Mesenchymal stem cell (in vitro differentiated cells and primary cell): Measurements from ENCODE around the gene FBXL7.

ENCODE experiments used
- DNase-seq: peaks from one replicate; pipeline ENCODE4 v3.0.0-alpha.2; 2013
- H2AFZ ChIP-seq: one replicate; pipeline ENCODE4 v1.6.1; 2013; ENCODE audit warnings: low read depth, mild to moderate bottlenecking, control low read depth, inconsistent platforms, low read length, moderate library complexity
- H2AK5ac ChIP-seq: 2 replicates; pipeline ENCODE4 v1.6.1; 2013; ENCODE audit warnings: low read length, moderate library complexity, mild to moderate bottlenecking, inconsistent platforms; ENCODE audit not compliant: severe bottlenecking
- H2BK120ac ChIP-seq: one replicate; pipeline ENCODE4 v1.6.1; 2013; ENCODE audit warnings: low read depth, mild to moderate bottlenecking, inconsistent platforms, low read length, moderate library complexity
- H2BK12ac ChIP-seq, 2 experiments: one replicate each; pipeline ENCODE4 v1.6.1; 2013; ENCODE audit warnings: inconsistent platforms in 2 of 2, low read length in 2 of 2, mild to moderate bottlenecking in 2 of 2, moderate library complexity in 2 of 2, control low read depth in 1 of 2
- H2BK15ac ChIP-seq: one replicate; pipeline ENCODE4 v1.6.1; 2013; ENCODE audit warnings: mild to moderate bottlenecking, low read depth, inconsistent platforms; ENCODE audit not compliant: poor library complexity, severe bottlenecking
- H2BK5ac ChIP-seq: 2 replicates; pipeline ENCODE4 v1.6.1; 2013; ENCODE audit warnings: low read depth, mild to moderate bottlenecking, low read length, control low read depth, inconsistent platforms; ENCODE audit not compliant: poor library complexity, severe bottlenecking
- H3K14ac ChIP-seq, 2 experiments: one replicate each; pipeline ENCODE4 v1.6.1; 2013; ENCODE audit warnings: inconsistent platforms in 2 of 2, low read length in 2 of 2, control low read depth in 1 of 2, mild to moderate bottlenecking in 1 of 2, moderate library complexity in 1 of 2
- H3K18ac ChIP-seq, 2 experiments: one replicate each; pipeline ENCODE4 v1.6.1; 2013; ENCODE audit warnings: inconsistent platforms in 2 of 2, low read length in 2 of 2, control low read depth in 1 of 2, low read depth in 1 of 2, mild to moderate bottlenecking in 1 of 2
- H3K23ac ChIP-seq, 2 experiments: one replicate each; pipeline ENCODE4 v1.6.1; 2013; ENCODE audit warnings: inconsistent platforms in 2 of 2, low read length in 2 of 2, mild to moderate bottlenecking in 2 of 2, moderate library complexity in 2 of 2, control low read depth in 1 of 2
- H3K27ac ChIP-seq: 2 replicates; pipeline ENCODE4 v1.5.1; 2013; ENCODE audit warnings: mild to moderate bottlenecking, moderate library complexity, low read length, control low read depth, inconsistent platforms; ENCODE audit not compliant: poor library complexity, severe bottlenecking
- H3K27me3 ChIP-seq, 2 experiments: 2 replicates each; pipeline versions ENCODE4 v1.6.1 to v1.7.0; 2013; ENCODE audit warnings: low read length in 2 of 2, mild to moderate bottlenecking in 2 of 2, moderate library complexity in 2 of 2, control low read depth in 1 of 2, inconsistent platforms in 1 of 2; ENCODE audit not compliant: control insufficient read depth in 1 of 2, insufficient read depth in 1 of 2
- H3K36me3 ChIP-seq, 2 experiments: 2 replicates each; pipeline versions ENCODE4 v1.6.1 to v1.7.0; 2013; ENCODE audit warnings: low read length in 2 of 2, control low read depth in 1 of 2, inconsistent platforms in 1 of 2, low read depth in 1 of 2, mild to moderate bottlenecking in 1 of 2; ENCODE audit not compliant: insufficient read depth in 2 of 2, control insufficient read depth in 1 of 2
- H3K4ac ChIP-seq, 2 experiments: one replicate each; pipeline ENCODE4 v1.6.1; 2013; ENCODE audit warnings: inconsistent platforms in 2 of 2, low read length in 2 of 2, mild to moderate bottlenecking in 2 of 2, moderate library complexity in 2 of 2, control low read depth in 1 of 2, low read depth in 1 of 2
- H3K4me1 ChIP-seq: 2 replicates; pipeline ENCODE4 v1.6.1; 2013; ENCODE audit warnings: low read depth, low read length, control low read depth; ENCODE audit not compliant: control insufficient read depth, insufficient read depth
- H3K4me2 ChIP-seq: 2 replicates; pipeline ENCODE4 v1.6.1; 2013; ENCODE audit warnings: low read length, mild to moderate bottlenecking, inconsistent platforms; ENCODE audit not compliant: poor library complexity, severe bottlenecking
- H3K4me3 ChIP-seq, 2 experiments: 2 replicates each; pipeline versions ENCODE4 v1.5.1 to v1.7.0; 2013; ENCODE audit warnings: low read length in 2 of 2, mild to moderate bottlenecking in 2 of 2, control low read depth in 1 of 2, low read depth in 1 of 2; ENCODE audit not compliant: insufficient read depth in 1 of 2
- H3K79me1 ChIP-seq: replicated peaks from 2 replicates; pipeline ENCODE4 v1.6.1; 2013; ENCODE audit warnings: mild to moderate bottlenecking, control low read depth, low read length, inconsistent platforms; ENCODE audit not compliant: poor library complexity, severe bottlenecking
- H3K9ac ChIP-seq: 2 replicates; pipeline ENCODE4 v1.7.0; 2013; ENCODE audit warnings: mild to moderate bottlenecking, low read length, moderate library complexity
- H3K9me3 ChIP-seq: 2 replicates; pipeline ENCODE4 v1.7.0; 2013; ENCODE audit warnings: mild to moderate bottlenecking, low read length; ENCODE audit not compliant: control insufficient read depth
- H4K8ac ChIP-seq: one replicate; pipeline ENCODE4 v1.6.1; 2013; ENCODE audit warnings: inconsistent platforms, mild to moderate bottlenecking, low read length, moderate library complexity
- H4K91ac ChIP-seq: one replicate; pipeline ENCODE4 v1.6.1; 2013; ENCODE audit warnings: mild to moderate bottlenecking, low read length, inconsistent platforms
- whole genome bisulfite sequencing: methylation state at CpG from one replicate; pipeline ENCODE4 v1.1.7; 2013; ENCODE audit warnings: mixed read lengths; 5-methylcytosine and 5-hydroxymethylcytosine counted together

FBXL7 gene

DNA sequence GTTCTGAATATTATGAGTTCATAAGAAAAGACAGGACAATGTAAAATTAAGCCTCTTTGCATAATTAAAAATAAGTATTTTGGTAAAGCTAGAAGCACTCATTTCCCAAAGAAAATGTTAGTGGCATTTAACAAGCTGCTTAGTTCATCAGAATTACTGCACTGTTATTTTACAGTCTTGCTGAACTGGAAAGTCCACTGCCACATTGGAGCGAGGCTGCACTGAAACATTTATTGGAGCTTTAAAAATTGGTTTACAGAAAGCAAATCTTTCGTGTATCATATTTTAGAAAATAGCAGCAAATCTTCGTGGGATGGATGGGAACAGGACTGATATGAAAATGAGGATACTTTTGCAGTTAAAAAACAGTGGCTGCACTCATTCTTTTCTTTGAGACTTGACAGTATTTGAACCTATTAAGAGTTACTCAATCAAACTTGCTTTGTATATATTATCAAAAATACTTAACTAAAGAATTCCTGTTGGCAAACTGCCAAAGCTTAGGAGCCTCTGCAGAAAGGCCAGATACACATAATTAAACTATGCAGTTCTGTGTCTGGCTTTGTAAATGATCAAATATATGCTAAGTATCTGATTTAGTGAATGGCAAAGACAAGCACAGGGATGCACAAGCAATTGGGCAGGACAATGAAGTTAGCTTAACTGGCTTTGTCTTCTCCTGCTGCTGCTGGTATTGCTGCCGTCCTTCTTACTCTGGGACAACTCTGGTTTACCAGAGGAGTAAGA is 16.5 kb upstream of the FBXL7 start:
- no peak overlapping the region for H2BK120ac ChIP-seq
- H2BK5ac ChIP-seq: no peak overlapping the region
- H3K4me3 ChIP-seq: no peak overlapping the region
- no peak overlapping the region for H2BK12ac ChIP-seq
- WGBS: 65% methylated on average over 4 of the region's 4 CpGs
- no peaks in the 10 kb centered on the region for H3K36me3 ChIP-seq
- no peak overlapping the region for H4K8ac ChIP-seq
- peaks cover 16 to 21% of the 10 kb centered on the region in 2 experiments for H3K27me3 ChIP-seq
- no peaks in the 10 kb centered on the region for H3K79me1 ChIP-seq
- H3K4me2 ChIP-seq: no peak overlapping the region
- peak; percentile 32 for DNase-seq
- H3K18ac ChIP-seq: no peak overlapping the region
- no peak overlapping the region for H2AK5ac ChIP-seq
- no peak overlapping the region for H2BK15ac ChIP-seq
- H3K4ac ChIP-seq: no peak overlapping the region
- H3K14ac ChIP-seq: no peak overlapping the region
- no peak overlapping the region for H4K91ac ChIP-seq
- no peak overlapping the region for H2AFZ ChIP-seq
- H3K4me1 ChIP-seq: no peaks in the 10 kb centered on the region
- no peak overlapping the region for H3K23ac ChIP-seq
- no peaks in the 10 kb centered on the region for H3K9me3 ChIP-seq
- H3K9ac ChIP-seq: no peak overlapping the region
- H3K27ac ChIP-seq: no peak overlapping the region

- Histone ChIP-seq H3K4me3 (no peak overlapping the region), H3K9me3 (no peaks in the 10 kb centered on the region), H3K27ac (no peak overlapping the region), H3K18ac (no peak overlapping the region), H3K23ac (no peak overlapping the region), H2BK5ac (no peak overlapping the region), H2BK12ac (no peak overlapping the region), H2AFZ (no peak overlapping the region), H3K9ac (no peak overlapping the region), H4K91ac (no peak overlapping the region), H4K8ac (no peak overlapping the region), H3K79me1 (no peaks in the 10 kb centered on the region), H3K14ac (no peak overlapping the region), H3K4ac (no peak overlapping the region), H2BK120ac (no peak overlapping the region), H2AK5ac (no peak overlapping the region), H2BK15ac (no peak overlapping the region), H3K27me3 (peaks cover 30 to 39% of the 10 kb centered on the region in 2 experiments), H3K4me2 (no peak overlapping the region), H3K4me1 (no peaks in the 10 kb centered on the region), H3K36me3 (no peaks in the 10 kb centered on the region)
- WGBS: 63% methylated on average over 2 of the region's 2 CpGs
- DNase-seq: no peak
Observed at GRCh38 chr5:15487228-15487627, 12.8 kb upstream of the FBXL7 start.

GRCh38 chr5:15489571-15490235 is 10.3 kb upstream of the FBXL7 start:
- Histone ChIP-seq H3K4ac (no peak overlapping the region), H2AK5ac (no peak overlapping the region), H2BK15ac (no peak overlapping the region), H3K18ac (no peak overlapping the region), H2AFZ (no peak overlapping the region), H3K9ac (no peak overlapping the region), H3K23ac (no peak overlapping the region), H2BK120ac (no peak overlapping the region), H3K79me1 (no peaks in the 10 kb centered on the region), H3K14ac (no peak overlapping the region), H4K8ac (no peak overlapping the region), H3K4me3 (no peak overlapping the region), H2BK5ac (no peak overlapping the region), H3K27ac (no peak overlapping the region), H3K4me1 (no peaks in the 10 kb centered on the region), H3K4me2 (no peak overlapping the region), H3K27me3 (peaks cover 29 to 45% of the 10 kb centered on the region in 2 experiments), H3K36me3 (no peaks in the 10 kb centered on the region), H2BK12ac (no peak overlapping the region), H3K9me3 (no peaks in the 10 kb centered on the region), H4K91ac (no peak overlapping the region)
- no peak for DNase-seq
- WGBS: 66% methylated on average over 4 of the region's 5 CpGs

GRCh38 chr5:15492545-15492944 is 7.4 kb upstream of the FBXL7 start:
- no peak overlapping the region for H3K4me3 ChIP-seq
- no peak overlapping the region for H3K4me2 ChIP-seq
- no peak for DNase-seq
- no peak overlapping the region for H3K18ac ChIP-seq
- peaks cover 20 to 46% of the 10 kb centered on the region in 2 experiments for H3K27me3 ChIP-seq
- no peak overlapping the region for H2BK120ac ChIP-seq
- H2AFZ ChIP-seq: no peak overlapping the region
- no peak overlapping the region for H3K9ac ChIP-seq
- no peak overlapping the region for H2BK12ac ChIP-seq
- H3K4me1 ChIP-seq: peaks cover 2% of the 10 kb centered on the region
- no peaks in the 10 kb centered on the region for H3K79me1 ChIP-seq
- H3K4ac ChIP-seq: no peak overlapping the region
- no peak overlapping the region for H4K8ac ChIP-seq
- H4K91ac ChIP-seq: no peak overlapping the region
- H3K36me3 ChIP-seq: no peaks in the 10 kb centered on the region
- 100% methylated on average over 1 of the region's 1 CpG for WGBS
- H2BK15ac ChIP-seq: no peak overlapping the region
- no peak overlapping the region for H2BK5ac ChIP-seq
- no peaks in the 10 kb centered on the region for H3K9me3 ChIP-seq
- no peak overlapping the region for H3K23ac ChIP-seq
- no peak overlapping the region for H2AK5ac ChIP-seq
- H3K27ac ChIP-seq: no peak overlapping the region
- H3K14ac ChIP-seq: no peak overlapping the region
